Keratinocyte (primary cell): ENCODE results near the gene PTCD2. TPM values are rescaled to one million over a fixed set of nuclear protein-coding genes. Genes with fewer than 3 reads are reported as not detected.

Experiments used
- DNase-seq: peaks from one replicate; pipeline ENCODE4 v3.0.0-alpha.2; 2011; ENCODE audit warnings: low read depth, missing footprints, low spot score
- FAIRE-seq: peaks from 2 replicates; lab custom pipeline; 2011; peaks lifted over from hg19 to GRCh38; lab: Jason Lieb, UNC
- H2AFZ ChIP-seq: 2 replicates; pipeline ENCODE4 v1.6.0; 2012; ENCODE audit warnings: low read length, control low read depth, inconsistent platforms; ENCODE audit not compliant: control insufficient read depth
- H3K27ac ChIP-seq: 2 replicates; pipeline ENCODE4 v1.5.1; 2011; ENCODE audit warnings: low read length; ENCODE audit not compliant: control insufficient read depth, insufficient read depth
- H3K27me3 ChIP-seq: 3 replicates; pipeline ENCODE4 v1.6.0; 2011; ENCODE audit warnings: low read length; ENCODE audit not compliant: control insufficient read depth, insufficient read depth; ENCODE audit errors: extremely low read depth
- H3K36me3 ChIP-seq, 2 experiments: 2 replicates in 1 of 2; 3 replicates in 1 of 2; pipeline ENCODE4 v1.5.1; 2011; ENCODE audit warnings: low read length in 2 of 2, mild to moderate bottlenecking in 1 of 2; ENCODE audit not compliant: control insufficient read depth in 2 of 2, insufficient read depth in 2 of 2; ENCODE audit errors: extremely low read depth in 1 of 2
- H3K4me1 ChIP-seq: 3 replicates; pipeline ENCODE4 v1.5.1; 2011; ENCODE audit warnings: low read length; ENCODE audit not compliant: control insufficient read depth, insufficient read depth; ENCODE audit errors: extremely low read depth
- H3K4me2 ChIP-seq: 3 replicates; pipeline ENCODE4 v1.6.0; 2011; ENCODE audit warnings: low read depth, low read length; ENCODE audit not compliant: control insufficient read depth, insufficient read depth; ENCODE audit errors: extremely low read depth
- H3K4me3 ChIP-seq, 3 experiments: fragments of 200-600 bp in 1 of 3; sonication (generic) in 1 of 3; 2 replicates in 2 of 3; 3 replicates in 1 of 3; pipeline ENCODE4 v1.5.1; 2011 to 2016; ENCODE audit warnings: low read length in 3 of 3, mild to moderate bottlenecking in 3 of 3, control low read depth in 2 of 3, inconsistent platforms in 1 of 3, low read depth in 1 of 3, mixed read lengths in 1 of 3, mixed run types in 1 of 3, moderate library complexity in 1 of 3; ENCODE audit not compliant: control insufficient read depth in 2 of 3, insufficient read depth in 2 of 3; ENCODE audit errors: extremely low read depth in 1 of 3
- H3K79me2 ChIP-seq: 2 replicates; pipeline ENCODE4 v1.6.0; 2012; ENCODE audit warnings: low read length; ENCODE audit not compliant: control insufficient read depth, insufficient read depth
- H3K9ac ChIP-seq: 3 replicates; pipeline ENCODE4 v1.6.0; 2011; ENCODE audit warnings: low read length; ENCODE audit not compliant: control insufficient read depth, insufficient read depth; ENCODE audit errors: extremely low read depth
- H3K9me1 ChIP-seq: 3 replicates; pipeline ENCODE4 v1.6.0; 2011; ENCODE audit warnings: low read length; ENCODE audit not compliant: control insufficient read depth, insufficient read depth; ENCODE audit errors: extremely low read depth
- H3K9me3 ChIP-seq: 2 replicates; pipeline ENCODE4 v1.5.1; 2012; ENCODE audit warnings: low read depth, low read length; ENCODE audit not compliant: control insufficient read depth
- H4K20me1 ChIP-seq: 3 replicates; pipeline ENCODE4 v1.6.0; 2011; ENCODE audit warnings: low read length; ENCODE audit not compliant: control insufficient read depth, insufficient read depth; ENCODE audit errors: extremely low read depth
- CTCF ChIP-seq, 3 experiments: IDR thresholded peaks in 1 of 3; conservative IDR thresholded peaks in 1 of 3; optimal IDR thresholded peaks in 1 of 3; 2 replicates in 2 of 3; 3 replicates in 1 of 3; pipeline versions ENCODE3 to v1.5.1; 2011; ENCODE audit warnings: low read length in 3 of 3, mild to moderate bottlenecking in 3 of 3, moderate library complexity in 2 of 3, control low read depth in 1 of 3, inconsistent platforms in 1 of 3; ENCODE audit not compliant: insufficient read depth in 2 of 3; ENCODE audit errors: extremely low read depth in 1 of 3
- EZH2 ChIP-seq: IDR thresholded peaks from one replicate; pipeline ENCODE4 v1.6.1; 2012; ENCODE audit warnings: inconsistent platforms, mild to moderate bottlenecking, low read length, moderate library complexity
- dilution Hi-C: fragments of 300-500 bp; cut with MboI; formaldehyde crosslinking; loops from one replicate; pipeline ENCODE4 v1.7.0; 2020; ENCODE audit warnings: low sequenced_read_pairs; ENCODE audit not compliant: extremely low pct_ligation_motif_present
- polyA plus RNA-seq, 5 experiments: library from polyadenylated mRNA; depleted of rRNA in 3 of 5; stranded (reverse) in 3 of 5; stranded (forward) in 1 of 5; unstranded in 1 of 5; fragments of >200 nt; gene quantifications; 1 replicate in 1 of 5; 2 replicates in 3 of 5; 3 replicates in 1 of 5; pipeline versions ENCODE4 v1.2.1 to v1.2.3, GENCODE V29; 2011 to 2012; ENCODE audit warnings: missing spikeins in 2 of 5, low read depth in 1 of 5, low replicate concordance in 1 of 5

The PTCD2 gene
- polyA plus RNA-seq, 1 donor (not counting 4 experiments of a cell fraction or from before 2014, with no cell fraction given), result 13.1 TPM

GRCh38 chr5:72408127-72408526 lies 88.0 kb downstream of the PTCD2 start:
- Histone ChIP-seq H3K4me2 (no peak overlapping the region), H3K9me3 (no peaks in the 10 kb centered on the region), H3K27me3 (no peaks in the 10 kb centered on the region), H3K27ac (no peak overlapping the region), H3K9ac (no peak overlapping the region), H3K4me3 (no peak overlapping the region), H3K79me2 (no peaks in the 10 kb centered on the region), H3K9me1 (no peaks in the 10 kb centered on the region), H3K4me1 (peaks cover 6% of the 10 kb centered on the region), H2AFZ (no peak overlapping the region), H4K20me1 (no peaks in the 10 kb centered on the region), H3K36me3 (no peaks in the 10 kb centered on the region)
- TF ChIP-seq EZH2, result no peak
- TF ChIP-seq CTCF (optimal IDR thresholded peaks at IDR 0.05 in 1 of 3, IDR thresholded peaks at IDR 0.05 in 1 of 3, conservative IDR thresholded peaks at IDR 0.05 in 1 of 3; ENCODE audit: extremely low read depth in 1 of 3, insufficient read depth in 2 of 3, low read length in 3 of 3), result no peak
- no peak for FAIRE-seq
- dilution Hi-C loops, result no loop called here
- DNase-seq, result no peak

- DNase-seq, result no peak
- no peak overlapping the region for H2AFZ ChIP-seq
Measured at GRCh38 chr5:72408603-72409002, 88.4 kb downstream of the PTCD2 start.

More at GRCh38 chr5:72408603-72409002, 88.4 kb downstream of the PTCD2 start:
- Histone ChIP-seq H3K79me2 (no peaks in the 10 kb centered on the region), H3K4me2 (no peak overlapping the region), H3K27ac (no peak overlapping the region), H3K4me1 (peaks cover 4% of the 10 kb centered on the region), H3K9me1 (no peaks in the 10 kb centered on the region), H4K20me1 (no peaks in the 10 kb centered on the region), H3K9ac (no peak overlapping the region), H3K4me3 (no peak overlapping the region), H3K27me3 (no peaks in the 10 kb centered on the region), H3K36me3 (no peaks in the 10 kb centered on the region), H3K9me3 (no peaks in the 10 kb centered on the region)
- dilution Hi-C loops, result no loop called here
- FAIRE-seq, result no peak
- TF ChIP-seq EZH2 (no peak), CTCF (optimal IDR thresholded peaks at IDR 0.05 in 1 of 3, IDR thresholded peaks at IDR 0.05 in 1 of 3, conservative IDR thresholded peaks at IDR 0.05 in 1 of 3; ENCODE audit: extremely low read depth in 1 of 3, insufficient read depth in 2 of 3, low read length in 3 of 3) (no peak)
